Posterior cingulate gyrus (tissue), 11 donors: Measurements from ENCODE around the gene NPFFR1.

Experiments
- DNase-seq, 10 donors: peaks; one replicate each; pipeline versions ENCODE4 v3.0.0 to v3.0.0-alpha.2; 2020 to 2021; ENCODE audit warnings: mixed read lengths in 3 of 10
- intact Hi-C: fragments of 100-400 bp; cut with DNase I; formaldehyde crosslinking; loops from one replicate; pipeline ENCODE4 v1.15.1; 2023

The NPFFR1 gene

GRCh38 chr10:70293169-70293843, 9.5 kb upstream of the NPFFR1 start:
- no peak for DNase-seq
- intact Hi-C loops: no loop called here

DNA sequence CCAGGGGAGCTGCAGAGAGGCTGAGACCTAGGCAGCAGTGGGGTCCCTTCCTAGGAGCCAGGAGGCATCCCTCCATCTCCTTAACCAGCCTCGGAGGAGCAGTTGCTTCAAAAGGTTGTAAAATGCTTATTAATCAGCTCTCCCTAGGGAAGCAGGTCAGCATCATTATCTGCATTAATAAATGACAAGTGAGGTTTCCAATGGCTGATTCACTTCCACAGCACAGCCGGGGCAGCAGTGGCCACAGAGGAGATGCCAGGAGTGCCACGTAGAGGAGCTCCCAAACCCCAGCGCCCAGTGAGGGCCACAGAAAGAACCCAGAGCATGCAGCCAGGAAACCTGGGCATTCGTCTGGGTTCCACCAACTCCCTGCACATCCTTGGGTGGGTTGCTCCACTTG, 8.2 kb upstream of the NPFFR1 start:
- no peak for DNase-seq
- intact Hi-C loops: no loop called here

GRCh38 chr10:70289739-70290138, 5.9 kb upstream of the NPFFR1 start:
- intact Hi-C loops: no loop called here
- no peak for DNase-seq

GRCh38 chr10:70286616-70287015, 2.8 kb upstream of the NPFFR1 start:
- intact Hi-C loops: no loop called here
- no peak for DNase-seq

- intact Hi-C loops: no loop called here
- no peak for DNase-seq
Measured at GRCh38 chr10:70285476-70285831, 1.6 kb upstream of the NPFFR1 start.

DNA sequence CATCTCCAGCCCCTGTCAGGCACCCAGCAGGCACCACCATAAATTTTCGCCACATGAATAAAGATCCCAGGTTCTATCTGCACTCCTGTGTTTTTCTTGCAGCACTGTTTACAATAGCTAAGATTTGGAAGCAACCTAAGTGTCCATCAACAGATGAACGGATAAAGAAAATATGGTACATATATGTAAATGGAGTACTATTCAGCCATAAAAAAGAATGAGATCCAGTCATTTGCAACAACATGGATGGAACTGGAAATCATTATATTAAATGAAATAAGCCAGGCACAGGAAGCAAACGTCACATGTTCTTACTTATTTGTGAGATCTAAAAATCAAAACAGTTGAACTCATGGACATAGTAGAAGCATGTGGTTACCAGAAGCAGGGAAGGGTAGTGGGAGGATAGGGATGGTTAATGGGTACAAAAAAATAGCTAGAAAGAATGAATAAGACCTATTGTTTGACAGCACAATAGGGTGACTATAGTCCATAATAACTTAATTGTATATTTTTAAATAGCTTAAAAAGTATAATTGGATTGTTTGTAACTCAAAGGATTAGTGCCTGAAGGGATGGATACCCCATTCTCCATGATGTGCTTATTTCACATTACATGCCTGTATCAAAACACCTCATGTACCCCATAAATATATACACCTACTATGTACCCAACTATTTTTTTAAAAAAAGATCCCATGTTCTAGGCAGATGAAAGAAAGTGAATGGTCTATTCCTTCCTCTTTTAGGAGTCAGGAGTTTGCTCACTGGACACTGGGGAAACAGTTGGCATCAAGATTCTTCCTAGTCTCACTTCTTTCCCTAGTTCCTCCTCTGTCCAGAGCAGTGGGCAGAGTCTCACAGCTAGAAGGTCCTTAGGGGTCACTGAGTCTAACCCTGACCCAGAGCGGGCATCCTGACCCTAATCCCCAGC, 1.0 kb upstream of the NPFFR1 start:
- no peak for DNase-seq
- intact Hi-C loops: no loop called here

GRCh38 chr10:70283071-70283444, 746 bp downstream of the NPFFR1 start:
- intact Hi-C loops: no loop called here

DNA sequence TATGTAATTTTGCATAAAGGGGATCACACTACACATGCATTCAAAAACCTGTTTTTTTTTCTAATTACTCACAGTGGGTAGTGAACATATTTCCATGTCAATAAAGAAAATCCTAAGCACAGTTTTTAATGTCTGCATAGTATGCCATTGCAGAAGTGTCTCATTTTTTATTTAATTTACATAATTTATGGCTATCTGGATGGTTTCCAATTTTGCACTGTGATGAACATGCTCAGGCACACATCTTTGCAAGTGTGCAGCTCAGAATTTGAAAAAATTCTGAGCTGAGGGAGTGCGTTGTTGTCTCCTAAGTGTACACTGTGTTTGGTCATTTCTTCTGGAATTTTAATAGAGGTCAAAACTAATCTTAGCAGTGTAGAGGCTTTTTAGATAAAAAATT, 2.2 kb downstream of the NPFFR1 start:
- DNase-seq: no peak
- intact Hi-C loops: no loop called here

More at GRCh38 chr10:70283071-70283444, 746 bp downstream of the NPFFR1 start:
- no peak for DNase-seq

DNA sequence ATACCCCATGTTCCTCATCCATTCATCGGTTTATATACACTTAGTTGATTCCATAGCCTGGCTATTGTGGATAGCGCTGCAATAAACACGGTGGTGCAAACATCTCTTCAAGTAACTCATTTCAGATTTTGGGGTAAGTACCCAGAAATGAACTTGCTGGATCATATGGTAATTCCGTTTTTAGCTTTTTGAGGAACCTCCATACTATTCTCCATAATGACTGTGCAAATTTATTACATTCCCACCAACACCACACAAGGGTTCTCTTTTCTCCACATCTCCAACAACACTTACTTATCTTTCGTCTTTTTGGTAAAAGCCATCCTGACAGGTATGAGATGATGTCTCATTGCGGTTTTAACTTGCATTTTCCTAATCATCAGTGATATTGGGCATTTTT, 3.7 kb downstream of the NPFFR1 start:
- intact Hi-C loops: no loop called here
- no peak for DNase-seq

DNA sequence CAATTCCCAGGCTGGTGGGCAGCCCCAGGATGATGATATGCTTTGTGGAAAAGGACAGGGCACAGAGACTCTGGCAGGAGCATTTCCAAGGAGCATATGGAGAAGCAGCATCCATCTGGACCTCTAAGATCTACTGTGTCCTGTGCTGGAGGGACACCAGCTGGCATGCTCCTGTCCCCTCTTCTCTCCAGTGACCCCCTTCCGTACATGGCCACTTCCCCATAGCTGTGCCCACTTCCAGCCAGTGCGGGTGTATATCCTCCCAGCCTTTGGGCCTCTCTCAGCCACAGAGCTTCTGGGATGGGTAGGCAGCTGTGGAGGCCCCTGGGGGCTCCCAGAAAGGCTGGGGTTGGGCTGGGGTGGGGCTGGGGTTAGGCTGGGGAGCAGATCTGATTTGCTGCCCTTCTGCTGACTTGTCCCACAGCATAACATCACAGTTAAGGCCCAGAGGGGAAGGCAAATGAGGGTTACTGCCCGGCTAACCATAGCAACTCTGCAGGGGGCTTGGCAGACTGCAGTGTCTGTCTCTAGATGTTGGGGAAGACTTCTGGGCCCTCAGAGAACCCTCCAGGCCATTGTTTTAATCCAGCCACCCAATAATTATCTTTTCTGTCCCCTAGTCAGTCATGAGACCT, 6.3 kb downstream of the NPFFR1 start:
- intact Hi-C loops: no loop called here
- DNase-seq: no peak

DNA sequence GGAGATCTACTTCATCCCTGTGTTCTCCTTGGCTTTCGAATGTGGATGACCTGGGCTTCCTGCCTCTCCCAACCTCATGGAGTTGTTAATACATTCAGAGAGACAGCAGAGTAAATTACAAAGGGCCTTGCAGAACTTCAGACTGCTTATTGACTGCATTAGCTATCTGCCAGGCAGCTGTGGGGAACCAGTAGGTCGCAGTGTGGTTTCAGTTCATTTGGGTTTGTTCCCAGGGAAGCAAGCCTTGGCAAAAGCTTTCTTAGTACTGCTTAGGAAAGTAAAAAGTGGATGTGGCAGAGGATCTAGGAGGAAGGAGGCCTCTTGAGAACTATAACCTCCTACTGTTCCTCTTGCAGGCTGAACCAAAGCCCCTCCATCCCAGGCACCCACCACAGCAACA, 9.2 kb downstream of the NPFFR1 start:
- DNase-seq: peak in 3 of 10 donors; percentile 20 to 86 (median 36)
- intact Hi-C loops: no loop called here

- no peak for DNase-seq
Measured at GRCh38 chr10:70272925-70273316, 10.9 kb downstream of the NPFFR1 start.

GRCh38 chr10:70271996-70272924, 11.5 kb downstream of the NPFFR1 start:
- no peak for DNase-seq
- intact Hi-C loops: no loop called here

More at GRCh38 chr10:70272925-70273316, 10.9 kb downstream of the NPFFR1 start:
- intact Hi-C loops: no loop called here

- intact Hi-C loops: no loop called here
- DNase-seq: no peak
Measured at GRCh38 chr10:70270952-70271351, 12.9 kb downstream of the NPFFR1 start.

- no peak for DNase-seq
- intact Hi-C loops: no loop called here
Measured at GRCh38 chr10:70269741-70270140, 14.1 kb downstream of the NPFFR1 start.

DNA sequence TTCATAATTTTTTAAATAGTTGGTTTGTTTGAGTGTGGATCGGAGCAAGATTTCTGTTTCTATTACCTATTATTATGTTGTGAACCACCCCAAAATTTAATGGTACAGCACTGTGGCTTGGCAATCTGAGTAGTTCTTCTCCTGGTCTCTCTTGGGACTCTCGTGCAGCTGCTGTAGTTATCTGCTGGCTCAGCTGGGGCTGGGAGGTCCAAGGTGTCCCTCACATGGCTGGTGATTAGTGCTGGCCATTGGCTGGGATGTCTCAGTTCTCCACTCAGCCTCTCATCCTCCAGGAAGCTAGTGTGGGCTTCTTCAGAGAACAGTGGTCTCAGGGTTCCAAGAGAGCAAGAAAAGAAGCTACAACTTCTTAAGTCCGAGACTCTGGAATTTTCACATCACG, 15.4 kb downstream of the NPFFR1 start:
- intact Hi-C loops: no loop called here

DNA sequence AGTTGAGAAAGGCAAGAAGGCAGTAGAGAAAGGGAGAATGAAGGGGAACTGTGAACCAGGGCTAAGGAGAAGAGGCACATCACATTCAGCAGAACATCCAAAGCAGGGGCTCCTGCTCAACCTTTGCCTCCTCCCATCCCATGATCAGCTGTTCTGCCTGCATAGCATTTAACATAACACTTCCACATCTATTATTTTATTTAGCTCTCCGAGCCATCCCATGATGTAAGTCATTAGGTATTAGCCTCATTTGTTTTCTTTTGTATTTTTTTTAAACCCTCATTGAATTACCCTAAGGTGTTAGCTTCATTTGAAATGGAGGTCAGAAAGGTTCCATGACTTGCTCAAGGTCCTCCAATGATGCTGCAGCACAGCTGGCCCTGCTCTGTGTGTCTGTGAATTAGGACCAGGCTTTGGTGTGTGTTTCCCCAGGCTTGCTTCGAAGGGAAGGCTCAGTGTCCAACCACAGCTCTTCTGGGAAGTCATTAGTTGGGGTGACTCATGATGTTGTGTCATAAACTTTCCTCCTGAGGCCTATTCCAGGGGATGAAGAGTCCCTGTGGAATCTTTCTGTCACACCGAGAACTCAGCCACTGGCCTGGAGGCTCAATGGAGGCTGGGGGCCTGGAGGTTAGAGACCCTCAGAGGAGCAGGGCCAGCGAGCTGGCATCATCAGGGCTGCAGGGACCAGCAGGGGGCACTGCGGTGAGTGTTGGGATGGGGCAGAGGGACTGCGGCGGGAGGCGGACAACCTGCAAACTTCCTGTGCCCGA, 16.5 kb downstream of the NPFFR1 start:
- intact Hi-C loops: no loop called here
- no peak for DNase-seq

More for the DNA sequence above, 15.4 kb downstream of the NPFFR1 start:
- DNase-seq: no peak

- intact Hi-C loops: no loop called here
- DNase-seq: no peak
Measured at GRCh38 chr10:70266701-70267100, 17.1 kb downstream of the NPFFR1 start.

DNA sequence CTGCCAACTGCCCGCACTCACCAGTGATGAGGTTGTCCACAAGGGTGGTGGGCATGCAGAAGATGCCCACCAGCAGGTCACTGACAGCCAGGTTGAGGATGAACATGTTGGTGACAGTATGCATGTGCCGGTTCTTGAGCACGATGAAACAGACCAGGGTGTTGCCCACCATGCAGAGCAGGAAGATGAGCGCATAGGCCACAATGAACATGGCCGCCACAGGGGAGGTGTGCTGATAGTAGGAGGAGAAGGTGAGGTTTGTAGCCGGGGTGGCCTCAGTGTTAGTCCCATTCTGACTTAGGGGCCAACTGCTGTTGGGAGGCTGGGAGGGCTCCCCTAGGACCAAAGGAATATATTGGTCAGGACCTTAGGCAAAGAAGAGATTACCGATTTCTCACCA, 17.7 kb downstream of the NPFFR1 start:
- DNase-seq: no peak
- intact Hi-C loops: no loop called here
